T-cell (primary cell): Measurements from ENCODE around the gene C9orf152. TPM values are rescaled to one million over a fixed set of nuclear protein-coding genes. Genes with fewer than 3 reads are reported as not detected.

Experiments
- ATAC-seq, 4 experiments: fragments of 200-7000 bp in 3 of 4; fragments of 150-1000 bp in 1 of 4; cut with Tn5 transposase; replicated peaks in 1 of 4; 1 replicate in 3 of 4; 2 replicates in 1 of 4; pipeline ENCODE4 v1.10.0; 2021; ENCODE audit warnings: moderate library complexity in 3 of 4, mild to moderate bottlenecking in 2 of 4, moderate number of reproducible peaks in 1 of 4
- CTCF ChIA-PET, 2 donors: fragments of 300-600 bp; sonication (Branson Sonifier 250); formaldehyde crosslinking; loops; one replicate each; lab custom pipeline; 2022; ENCODE audit warnings: antibody characterized with exemption in 2 of 2; lab: Charles Lee
- POLR2A ChIA-PET, 2 donors: fragments of 300-600 bp; sonication (Branson Sonifier 250); formaldehyde crosslinking; loops; one replicate each; lab custom pipeline; 2022; ENCODE audit warnings: antibody characterized with exemption in 2 of 2; lab: Charles Lee
- DNase-seq, 35 experiments: peaks; one replicate each; pipeline versions ENCODE4 v3.0.0 to v3.0.0-alpha.2; 2013 to 2023
- H3K27ac ChIP-seq: one replicate; pipeline ENCODE4 v1.5.1; 2013; ENCODE audit warnings: low read length
- H3K27me3 ChIP-seq, 2 experiments: replicated peaks in 1 of 2; 1 replicate in 1 of 2; 2 replicates in 1 of 2; pipeline versions ENCODE4 v1.6.1 to v1.7.0; 2013; ENCODE audit warnings: low read length in 1 of 2, mixed read lengths in 1 of 2; ENCODE audit not compliant: control insufficient read depth in 2 of 2, insufficient read depth in 2 of 2; ENCODE audit errors: extremely low read depth in 1 of 2
- H3K36me3 ChIP-seq, 2 donors: 1 replicate in 1 of 2; 2 replicates in 1 of 2; pipeline versions ENCODE4 v1.6.1 to v1.7.0; 2013; ENCODE audit warnings: low read length in 1 of 2; ENCODE audit not compliant: control insufficient read depth in 2 of 2, insufficient read depth in 1 of 2; ENCODE audit errors: extremely low read depth in 1 of 2
- H3K4me1 ChIP-seq, 2 experiments: 1 replicate in 1 of 2; 2 replicates in 1 of 2; pipeline versions ENCODE4 v1.6.1 to v1.7.0; 2013; ENCODE audit warnings: low read length in 2 of 2, mixed read lengths in 1 of 2; ENCODE audit not compliant: insufficient read depth in 2 of 2, control insufficient read depth in 1 of 2; ENCODE audit errors: extremely low read depth in 1 of 2
- H3K4me3 ChIP-seq, 2 donors: 1 replicate in 1 of 2; 2 replicates in 1 of 2; pipeline versions ENCODE4 v1.5.1 to v1.7.0; 2013; ENCODE audit warnings: mild to moderate bottlenecking in 2 of 2, low read length in 1 of 2, moderate library complexity in 1 of 2; ENCODE audit not compliant: control insufficient read depth in 1 of 2; ENCODE audit errors: extremely low read depth in 1 of 2
- H3K9me3 ChIP-seq: 2 replicates; pipeline ENCODE4 v1.7.0; 2013
- H3K27ac Mint-ChIP-seq, 2 donors: one replicate each; pipeline ENCODE4 v1.8.0; 2020 to 2021; ENCODE audit warnings: mild to moderate bottlenecking in 2 of 2, mixed read lengths in 2 of 2
- H3K27me3 Mint-ChIP-seq, 2 donors: one replicate each; pipeline ENCODE4 v1.8.0; 2021 to 2022; ENCODE audit warnings: mixed read lengths in 2 of 2
- H3K36me3 Mint-ChIP-seq: one replicate; pipeline ENCODE4 v1.8.0; 2021; ENCODE audit warnings: mixed read lengths
- H3K4me1 Mint-ChIP-seq, 3 donors: one replicate each; pipeline ENCODE4 v1.8.0; 2020 to 2022; ENCODE audit warnings: mixed read lengths in 3 of 3, mild to moderate bottlenecking in 1 of 3
- H3K4me3 Mint-ChIP-seq, 3 donors: one replicate each; pipeline ENCODE4 v1.8.0; 2020 to 2022; ENCODE audit warnings: mild to moderate bottlenecking in 3 of 3, mixed read lengths in 3 of 3, moderate library complexity in 3 of 3
- H3K9me3 Mint-ChIP-seq, 3 donors: one replicate each; pipeline ENCODE4 v1.8.0; 2020 to 2022; ENCODE audit warnings: mixed read lengths in 3 of 3
- WGBS: methylation state at CpG from one replicate; pipeline ENCODE4 v1.1.5; 2013; ENCODE audit warnings: missing lambda C conversion rate; ENCODE audit not compliant: insufficient coverage; 5-methylcytosine and 5-hydroxymethylcytosine counted together
- total RNA-seq, 35 experiments: library from RNA in 6 of 35; stranded (reverse) in 6 of 35; fragments of 120-200 nt in 1 of 35; gene quantifications; one replicate each; pipeline versions ENCODE4 v1.2.1 to v1.2.4 and lab custom pipeline; 2013 to 2026

The C9orf152 gene
- total RNA-seq, 5 donors from 2014 or later (not counting 1 experiment from before 2014, with no cell fraction given), result 0.09 to 0.10 (median 0.09) TPM; not detected in 2

- no peaks in the 10 kb centered on the region for H3K36me3 ChIP-seq
- WGBS, result 58% methylated on average over 2 of the region's 4 CpGs
- no peak overlapping the region for H3K4me3 ChIP-seq
- ATAC-seq, result no peak
- Mint-ChIP-seq H3K9me3 (no peaks in the 10 kb centered on the region), H3K4me3 (no peak overlapping the region), H3K36me3 (no peaks in the 10 kb centered on the region), H3K27ac (no peak overlapping the region), H3K4me1 (peaks cover 0 to 6% (median 2%) of the 10 kb centered on the region in 3 donors), H3K27me3 (peaks cover 0 to 6% of the 10 kb centered on the region in 2 donors)
- H3K9me3 ChIP-seq, result no peaks in the 10 kb centered on the region
- H3K4me1 ChIP-seq, result no peaks in the 10 kb centered on the region
- POLR2A ChIA-PET, result no interaction called here
- H3K27me3 ChIP-seq, result no peaks in the 10 kb centered on the region
- DNase-seq, result peak in 1 of 35 experiments; percentile 3
- no peak overlapping the region for H3K27ac ChIP-seq
- CTCF ChIA-PET, result interaction anchor here (0.7 to 0.8 kb wide), 2 partner anchors 9 to 30 kb away, joined by 3 read pairs; no protein-coding TSS in a partner anchor
Measured at GRCh38 chr9:110188991-110189390, 19.0 kb downstream of the C9orf152 start.

GRCh38 chr9:110188101-110188500, 19.9 kb downstream of the C9orf152 start:
- Histone ChIP-seq H3K27me3 (no peaks in the 10 kb centered on the region), H3K9me3 (no peaks in the 10 kb centered on the region), H3K27ac (no peak overlapping the region), H3K36me3 (no peaks in the 10 kb centered on the region), H3K4me3 (no peak overlapping the region), H3K4me1 (no peaks in the 10 kb centered on the region)
- 83% methylated on average over 1 of the region's 4 CpGs for WGBS
- Mint-ChIP-seq H3K36me3 (no peaks in the 10 kb centered on the region), H3K27me3 (peaks cover 0 to 5% of the 10 kb centered on the region in 2 donors), H3K9me3 (no peaks in the 10 kb centered on the region), H3K4me3 (no peak overlapping the region), H3K4me1 (peaks cover 0 to 6% (median 4%) of the 10 kb centered on the region in 3 donors), H3K27ac (no peak overlapping the region)
- no peak for DNase-seq
- ATAC-seq, result no peak
- CTCF ChIA-PET, result interaction anchor here in 1 of 2 donors (0.8 kb wide), 1 partner anchor 30 kb away, joined by 3 read pairs; no protein-coding TSS in a partner anchor
- POLR2A ChIA-PET, result no interaction called here

- ChIA-PET CTCF (no interaction called here), POLR2A (no interaction called here)
- WGBS, result 71% methylated on average over 1 of the region's 2 CpGs
Measured at GRCh38 chr9:110187126-110187525, 20.8 kb downstream of the C9orf152 start.

GRCh38 chr9:110186254-110186653, 21.7 kb downstream of the C9orf152 start:
- H3K36me3 Mint-ChIP-seq, result no peaks in the 10 kb centered on the region
- peaks cover 0 to 6% (median 4%) of the 10 kb centered on the region in 3 donors for H3K4me1 Mint-ChIP-seq
- Histone ChIP-seq H3K27me3 (no peaks in the 10 kb centered on the region), H3K36me3 (no peaks in the 10 kb centered on the region), H3K27ac (no peak overlapping the region), H3K9me3 (no peaks in the 10 kb centered on the region), H3K4me3 (no peak overlapping the region), H3K4me1 (no peaks in the 10 kb centered on the region)
- no peaks in the 10 kb centered on the region for H3K9me3 Mint-ChIP-seq
- H3K27me3 Mint-ChIP-seq, result no peaks in the 10 kb centered on the region
- ATAC-seq, result no peak
- ChIA-PET CTCF (no interaction called here), POLR2A (no interaction called here)
- no peak overlapping the region for H3K27ac Mint-ChIP-seq
- no peak overlapping the region for H3K4me3 Mint-ChIP-seq
- no peak for DNase-seq
- 85% methylated on average over 1 of the region's 2 CpGs for WGBS

More at GRCh38 chr9:110187126-110187525, 20.8 kb downstream of the C9orf152 start:
- ATAC-seq, result no peak
- Histone ChIP-seq H3K36me3 (no peaks in the 10 kb centered on the region), H3K27me3 (no peaks in the 10 kb centered on the region), H3K9me3 (no peaks in the 10 kb centered on the region), H3K4me3 (no peak overlapping the region), H3K27ac (no peak overlapping the region), H3K4me1 (no peaks in the 10 kb centered on the region)
- no peaks in the 10 kb centered on the region for H3K9me3 Mint-ChIP-seq
- DNase-seq, result no peak
- no peaks in the 10 kb centered on the region for H3K27me3 Mint-ChIP-seq
- peaks cover 0 to 6% (median 4%) of the 10 kb centered on the region in 3 donors for H3K4me1 Mint-ChIP-seq
- no peak overlapping the region for H3K4me3 Mint-ChIP-seq
- H3K36me3 Mint-ChIP-seq, result no peaks in the 10 kb centered on the region
- H3K27ac Mint-ChIP-seq, result no peak overlapping the region

GRCh38 chr9:110185806-110186205, 22.2 kb downstream of the C9orf152 start:
- DNase-seq (no peak), ATAC-seq (no peak)
- no peak overlapping the region for H3K4me3 ChIP-seq
- WGBS, result no CpG with 5 or more reads among the region's 2 CpGs
- no peak overlapping the region for H3K27ac ChIP-seq
- Mint-ChIP-seq H3K4me1 (peaks cover 0 to 6% (median 4%) of the 10 kb centered on the region in 3 donors), H3K27me3 (no peaks in the 10 kb centered on the region), H3K4me3 (no peak overlapping the region), H3K36me3 (no peaks in the 10 kb centered on the region), H3K9me3 (peaks cover 0 to 3% (median 0%) of the 10 kb centered on the region in 3 donors), H3K27ac (no peak overlapping the region)
- H3K27me3 ChIP-seq, result no peaks in the 10 kb centered on the region
- H3K9me3 ChIP-seq, result no peaks in the 10 kb centered on the region
- CTCF ChIA-PET, result no interaction called here
- no peaks in the 10 kb centered on the region for H3K4me1 ChIP-seq
- POLR2A ChIA-PET, result no interaction called here
- no peaks in the 10 kb centered on the region for H3K36me3 ChIP-seq

- H3K27me3 Mint-ChIP-seq, result no peaks in the 10 kb centered on the region
- ATAC-seq, result peak; percentile 32 to 61 (median 52)
- no peak overlapping the region for H3K27ac Mint-ChIP-seq
- peaks cover 0 to 3% (median 3%) of the 10 kb centered on the region in 3 donors for H3K9me3 Mint-ChIP-seq
- Histone ChIP-seq H3K9me3 (no peaks in the 10 kb centered on the region), H3K36me3 (no peaks in the 10 kb centered on the region), H3K27me3 (no peaks in the 10 kb centered on the region), H3K4me3 (no peak overlapping the region), H3K27ac (no peak overlapping the region), H3K4me1 (no peaks in the 10 kb centered on the region)
- 52% methylated on average over 2 of the region's 7 CpGs for WGBS
- peak in 33 of 35 experiments; percentile 5 to 66 (median 23) for DNase-seq
- peaks cover 0 to 2% (median 0%) of the 10 kb centered on the region in 3 donors for H3K4me1 Mint-ChIP-seq
- no peak overlapping the region for H3K4me3 Mint-ChIP-seq
- CTCF ChIA-PET, result interaction anchor here (0.5 to 1.4 kb wide), 19 partner anchors 8 to 1891 kb away, joined by 3 to 8 read pairs (median 5); partner anchors contain the start of gene TXN (in 1 of the 2)
- POLR2A ChIA-PET, result interaction anchor here in 1 of 2 donors (0.6 to 0.7 kb wide), 2 partner anchors 11 to 163 kb away, joined by 3 read pairs; no protein-coding TSS in a partner anchor
- no peaks in the 10 kb centered on the region for H3K36me3 Mint-ChIP-seq
Measured at GRCh38 chr9:110183208-110184145, 24.5 kb downstream of the C9orf152 start.
